ENCODE results near the gene DIS3L2.
"Not testable (repeated sequence)": the region's sequence is repeated elsewhere in the genome, so short reads cannot be mapped to it uniquely, and the experiment has no call there.

DIS3L2 gene

GRCh38 chr2:232170396-232170795 is 208.9 kb downstream of the DIS3L2 start:
- H3K56ac ChIP-seq (ENCODE audit: low read length) = no peak overlapping the region
- H3K18ac ChIP-seq (ENCODE audit: low read length) = no peak overlapping the region
- no peak overlapping the region for H2BK15ac ChIP-seq (replicated peaks; ENCODE audit: low read depth)
- H2BK120ac ChIP-seq (ENCODE audit: low read depth, low read length) = no peak overlapping the region
- no peaks in the 10 kb centered on the region for H3K27me3 ChIP-seq (ENCODE audit: insufficient read depth, low read length, poor library complexity)
- no peak overlapping the region for H3K23ac ChIP-seq (ENCODE audit: low read length)
- H3K9ac ChIP-seq (ENCODE audit: low read length) = no peak overlapping the region
- no peak overlapping the region for H4K8ac ChIP-seq (ENCODE audit: low read depth, low read length)
- no peak overlapping the region for H3K4ac ChIP-seq (ENCODE audit: low read depth, low read length)
- H3K27ac ChIP-seq (ENCODE audit: low read depth, low read length) = no peak overlapping the region
- no peaks in the 10 kb centered on the region for H3K4me1 ChIP-seq (ENCODE audit: control insufficient read depth, low read depth, low read length)
- H3K36me3 ChIP-seq (ENCODE audit: control insufficient read depth, insufficient read depth, low read length) = no peaks in the 10 kb centered on the region
- no peak for DNase-seq
- H3K79me1 ChIP-seq (ENCODE audit: low read length) = no peaks in the 10 kb centered on the region
- H3K79me2 ChIP-seq (ENCODE audit: control insufficient read depth, insufficient read depth, low read length) = no peaks in the 10 kb centered on the region
- no peak overlapping the region for H2BK5ac ChIP-seq (ENCODE audit: low read length)
- no CpG with 5 or more reads among the region's 2 CpGs for WGBS (ENCODE audit: extremely low coverage, insufficient coverage, low lambda C conversion rate)
- H4K5ac ChIP-seq (ENCODE audit: low read length) = no peak overlapping the region
- H3K4me2 ChIP-seq (ENCODE audit: low read length) = no peak overlapping the region
- H3K4me3 ChIP-seq (ENCODE audit: low read length) = no peak overlapping the region
- no peak overlapping the region for H2AK5ac ChIP-seq (ENCODE audit: low read length)

DNA sequence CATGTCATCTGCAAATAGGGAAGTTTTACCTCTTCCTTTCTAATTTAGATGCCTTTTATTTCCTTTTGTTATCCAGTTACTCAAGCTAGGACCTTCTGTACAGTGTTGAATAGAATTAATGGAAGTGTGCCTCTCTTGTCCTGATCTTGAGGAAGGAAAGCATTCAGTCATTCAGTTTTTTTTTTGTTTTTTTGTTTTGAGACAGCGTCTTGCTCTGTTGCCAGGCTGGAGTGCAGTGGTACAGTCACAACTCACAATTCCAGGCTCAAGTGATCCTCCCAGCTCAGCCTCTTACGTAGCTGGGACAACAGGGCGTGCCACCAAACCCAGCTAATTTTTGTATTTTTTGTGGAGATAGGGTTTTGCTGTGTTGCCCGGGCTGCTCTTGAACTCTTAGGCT is 213.1 kb downstream of the DIS3L2 start:
- Histone ChIP-seq H3K9ac (ENCODE audit: low read length) (no peak overlapping the region), H3K18ac (ENCODE audit: low read length) (no peak overlapping the region), H3K4me1 (ENCODE audit: control insufficient read depth, low read depth, low read length) (no peaks in the 10 kb centered on the region), H3K79me1 (ENCODE audit: low read length) (no peaks in the 10 kb centered on the region), H3K23ac (ENCODE audit: low read length) (no peak overlapping the region), H2BK5ac (ENCODE audit: low read length) (no peak overlapping the region), H4K5ac (ENCODE audit: low read length) (no peak overlapping the region), H3K36me3 (ENCODE audit: control insufficient read depth, insufficient read depth, low read length) (no peaks in the 10 kb centered on the region), H2AK5ac (ENCODE audit: low read length) (no peak overlapping the region), H4K8ac (ENCODE audit: low read depth, low read length) (no peak overlapping the region), H3K4me2 (ENCODE audit: low read length) (no peak overlapping the region), H3K27ac (ENCODE audit: low read depth, low read length) (no peak overlapping the region), H3K4ac (ENCODE audit: low read depth, low read length) (no peak overlapping the region), H3K4me3 (ENCODE audit: low read length) (no peak overlapping the region), H3K56ac (ENCODE audit: low read length) (no peak overlapping the region), H3K27me3 (ENCODE audit: insufficient read depth, low read length, poor library complexity) (no peaks in the 10 kb centered on the region), H2BK15ac (replicated peaks; ENCODE audit: low read depth) (no peak overlapping the region), H3K79me2 (ENCODE audit: control insufficient read depth, insufficient read depth, low read length) (no peaks in the 10 kb centered on the region), H2BK120ac (ENCODE audit: low read depth, low read length) (no peak overlapping the region)
- no CpG with 5 or more reads among the region's 4 CpGs for WGBS (ENCODE audit: extremely low coverage, insufficient coverage, low lambda C conversion rate)
- no peak for DNase-seq

GRCh38 chr2:232176587-232176986 is 215.1 kb downstream of the DIS3L2 start:
- not testable (repeated sequence) for H4K8ac ChIP-seq (ENCODE audit: low read depth, low read length); H3K79me2 ChIP-seq (ENCODE audit: control insufficient read depth, insufficient read depth, low read length); H3K4me2 ChIP-seq (ENCODE audit: low read length); H2BK5ac ChIP-seq (ENCODE audit: low read length); H2BK15ac ChIP-seq (replicated peaks; ENCODE audit: low read depth); H2AK5ac ChIP-seq (ENCODE audit: low read length); H3K56ac ChIP-seq (ENCODE audit: low read length); H3K4ac ChIP-seq (ENCODE audit: low read depth, low read length); H2BK120ac ChIP-seq (ENCODE audit: low read depth, low read length); H3K4me3 ChIP-seq (ENCODE audit: low read length); H3K18ac ChIP-seq (ENCODE audit: low read length); H3K4me1 ChIP-seq (ENCODE audit: control insufficient read depth, low read depth, low read length); DNase-seq; H3K79me1 ChIP-seq (ENCODE audit: low read length); H3K9ac ChIP-seq (ENCODE audit: low read length); H3K27ac ChIP-seq (ENCODE audit: low read depth, low read length); H4K5ac ChIP-seq (ENCODE audit: low read length); H3K23ac ChIP-seq (ENCODE audit: low read length); H3K36me3 ChIP-seq (ENCODE audit: control insufficient read depth, insufficient read depth, low read length); H3K27me3 ChIP-seq (ENCODE audit: insufficient read depth, low read length, poor library complexity)
- WGBS (ENCODE audit: extremely low coverage, insufficient coverage, low lambda C conversion rate) = no CpG with 5 or more reads among the region's 5 CpGs

DNA sequence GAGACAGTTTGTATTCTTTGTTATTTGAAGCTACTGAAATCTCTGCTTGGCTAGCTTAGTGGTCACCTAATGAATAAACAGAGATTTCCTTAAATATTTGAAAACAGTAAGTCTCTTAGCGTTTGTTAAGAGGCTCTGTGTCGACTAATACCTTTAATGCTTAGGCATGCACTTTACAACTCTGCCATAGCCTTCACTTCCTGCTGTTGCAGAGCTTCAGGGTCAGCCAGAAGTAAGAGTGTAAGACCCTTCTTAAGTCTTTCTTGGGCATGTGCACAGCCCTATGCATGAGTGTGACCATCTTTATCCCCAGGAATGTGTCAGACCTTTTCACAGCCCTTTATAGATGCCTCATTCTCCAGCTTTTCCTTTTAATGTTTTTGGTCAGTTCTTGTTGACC is 221.8 kb downstream of the DIS3L2 start:
- Histone ChIP-seq H2BK120ac (ENCODE audit: low read depth, low read length) (no peak overlapping the region), H3K18ac (ENCODE audit: low read length) (no peak overlapping the region)

DNA sequence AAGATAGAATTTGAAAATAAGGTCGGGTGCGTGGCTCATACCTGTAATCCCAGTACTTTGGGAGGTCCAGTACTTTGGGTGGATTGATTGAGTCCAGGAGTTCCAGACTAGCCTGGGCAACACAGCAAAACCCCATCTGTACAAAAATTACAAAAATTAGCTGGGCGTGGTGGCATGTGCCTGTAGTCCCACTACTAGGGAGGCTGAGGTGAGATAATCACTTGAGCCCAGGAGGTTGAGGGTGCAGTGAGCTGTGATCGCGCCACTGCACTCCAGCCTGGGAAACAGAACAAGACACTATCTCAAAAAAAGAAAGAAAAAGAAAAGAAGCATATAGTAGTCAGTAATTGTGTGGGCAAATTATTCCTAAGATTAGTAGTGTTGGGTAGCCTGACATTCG is 222.8 kb downstream of the DIS3L2 start:
- H3K27me3 ChIP-seq (ENCODE audit: insufficient read depth, low read length, poor library complexity) = no peaks in the 10 kb centered on the region
- no peak overlapping the region for H3K9ac ChIP-seq (ENCODE audit: low read length)
- H3K4me1 ChIP-seq (ENCODE audit: control insufficient read depth, low read depth, low read length) = no peaks in the 10 kb centered on the region
- no peak overlapping the region for H3K4ac ChIP-seq (ENCODE audit: low read depth, low read length)
- DNase-seq = no peak
- no peak overlapping the region for H4K8ac ChIP-seq (ENCODE audit: low read depth, low read length)
- no peak overlapping the region for H3K27ac ChIP-seq (ENCODE audit: low read depth, low read length)
- no peak overlapping the region for H2BK15ac ChIP-seq (replicated peaks; ENCODE audit: low read depth)
- H3K4me2 ChIP-seq (ENCODE audit: low read length) = no peak overlapping the region
- no peak overlapping the region for H4K5ac ChIP-seq (ENCODE audit: low read length)
- H3K79me1 ChIP-seq (ENCODE audit: low read length) = no peaks in the 10 kb centered on the region
- H3K56ac ChIP-seq (ENCODE audit: low read length) = no peak overlapping the region
- no peak overlapping the region for H3K4me3 ChIP-seq (ENCODE audit: low read length)
- no peak overlapping the region for H2AK5ac ChIP-seq (ENCODE audit: low read length)
- H3K36me3 ChIP-seq (ENCODE audit: control insufficient read depth, insufficient read depth, low read length) = no peaks in the 10 kb centered on the region
- H3K23ac ChIP-seq (ENCODE audit: low read length) = no peak overlapping the region
- no peak overlapping the region for H2BK5ac ChIP-seq (ENCODE audit: low read length)
- no peak overlapping the region for H2BK120ac ChIP-seq (ENCODE audit: low read depth, low read length)
- no peaks in the 10 kb centered on the region for H3K79me2 ChIP-seq (ENCODE audit: control insufficient read depth, insufficient read depth, low read length)
- WGBS (ENCODE audit: extremely low coverage, insufficient coverage, low lambda C conversion rate) = no CpG with 5 or more reads among the region's 6 CpGs
- no peak overlapping the region for H3K18ac ChIP-seq (ENCODE audit: low read length)

More for the DNA sequence above, 221.8 kb downstream of the DIS3L2 start:
- Histone ChIP-seq H3K4me2 (ENCODE audit: low read length) (no peak overlapping the region), H3K56ac (ENCODE audit: low read length) (no peak overlapping the region), H3K36me3 (ENCODE audit: control insufficient read depth, insufficient read depth, low read length) (no peaks in the 10 kb centered on the region), H3K79me2 (ENCODE audit: control insufficient read depth, insufficient read depth, low read length) (no peaks in the 10 kb centered on the region), H3K23ac (ENCODE audit: low read length) (no peak overlapping the region), H2BK15ac (replicated peaks; ENCODE audit: low read depth) (no peak overlapping the region), H3K27me3 (ENCODE audit: insufficient read depth, low read length, poor library complexity) (no peaks in the 10 kb centered on the region), H4K5ac (ENCODE audit: low read length) (no peak overlapping the region), H4K8ac (ENCODE audit: low read depth, low read length) (no peak overlapping the region), H3K4me3 (ENCODE audit: low read length) (no peak overlapping the region), H3K27ac (ENCODE audit: low read depth, low read length) (no peak overlapping the region), H3K9ac (ENCODE audit: low read length) (no peak overlapping the region), H3K4me1 (ENCODE audit: control insufficient read depth, low read depth, low read length) (no peaks in the 10 kb centered on the region), H3K4ac (ENCODE audit: low read depth, low read length) (no peak overlapping the region), H2AK5ac (ENCODE audit: low read length) (no peak overlapping the region), H2BK5ac (ENCODE audit: low read length) (no peak overlapping the region), H3K79me1 (ENCODE audit: low read length) (no peaks in the 10 kb centered on the region)
- peak; percentile 13 for DNase-seq
- WGBS (ENCODE audit: extremely low coverage, insufficient coverage, low lambda C conversion rate) = no CpG with 5 or more reads among the region's 2 CpGs

- Histone ChIP-seq H3K4ac (ENCODE audit: low read depth, low read length) (no peak overlapping the region), H3K9ac (ENCODE audit: low read length) (no peak overlapping the region), H3K4me2 (ENCODE audit: low read length) (no peak overlapping the region), H2BK120ac (ENCODE audit: low read depth, low read length) (no peak overlapping the region), H4K5ac (ENCODE audit: low read length) (no peak overlapping the region), H3K4me1 (ENCODE audit: control insufficient read depth, low read depth, low read length) (no peaks in the 10 kb centered on the region), H3K18ac (ENCODE audit: low read length) (no peak overlapping the region), H3K36me3 (ENCODE audit: control insufficient read depth, insufficient read depth, low read length) (no peaks in the 10 kb centered on the region), H3K79me1 (ENCODE audit: low read length) (no peaks in the 10 kb centered on the region), H3K27me3 (ENCODE audit: insufficient read depth, low read length, poor library complexity) (no peaks in the 10 kb centered on the region), H2AK5ac (ENCODE audit: low read length) (no peak overlapping the region), H2BK15ac (replicated peaks; ENCODE audit: low read depth) (no peak overlapping the region), H3K79me2 (ENCODE audit: control insufficient read depth, insufficient read depth, low read length) (no peaks in the 10 kb centered on the region), H2BK5ac (ENCODE audit: low read length) (no peak overlapping the region), H3K27ac (ENCODE audit: low read depth, low read length) (no peak overlapping the region), H3K23ac (ENCODE audit: low read length) (no peak overlapping the region), H4K8ac (ENCODE audit: low read depth, low read length) (no peak overlapping the region), H3K4me3 (ENCODE audit: low read length) (no peak overlapping the region), H3K56ac (ENCODE audit: low read length) (no peak overlapping the region)
- no peak for DNase-seq
- WGBS (ENCODE audit: extremely low coverage, insufficient coverage, low lambda C conversion rate) = no CpG with 5 or more reads among the region's 2 CpGs
Measured at GRCh38 chr2:232190796-232191195, 229.3 kb downstream of the DIS3L2 start.
